C4-2B (cell line): Measurements from ENCODE around the gene OR1E2.

Source experiments
- H3K27ac ChIP-seq: fragments of 450-650 bp; 2 replicates; pipeline ENCODE4 v1.5.1; 2017
- CTCF ChIP-seq: fragments of 450-650 bp; conservative IDR thresholded peaks from 2 replicates; pipeline ENCODE4 v1.5.1; 2017; ENCODE audit warnings: mild to moderate bottlenecking
- ZFX ChIP-seq: fragments of 450-650 bp; IDR thresholded peaks from 2 replicates; pipeline ENCODE4 v1.6.1; 2017

The OR1E2 gene

GRCh38 chr17:3433741-3434140, at the start of gene OR1E2:
TSS of gene OR1E2 (minus strand) at chr17:3433841. CDS start at chr17:3433841, 0 bp downstream.
- H3K27ac ChIP-seq: no peak within 1 kb of the TSS
- TF ChIP-seq ZFX (no peak), CTCF (no peak)

GRCh38 chr17:3482852-3483251, 49.2 kb upstream of the OR1E2 start:
- no peak overlapping the region for H3K27ac ChIP-seq
- TF ChIP-seq ZFX (no peak), CTCF (no peak)

GRCh38 chr17:3479988-3480387, 46.3 kb upstream of the OR1E2 start:
- no peak overlapping the region for H3K27ac ChIP-seq
- TF ChIP-seq CTCF: no peak
- no peak for TF ChIP-seq ZFX

- H3K27ac ChIP-seq: no peak within 1 kb of the TSS
- no peak for TF ChIP-seq CTCF
- no peak for TF ChIP-seq ZFX
Measured at GRCh38 chr17:3475812-3476610, 42.4 kb upstream of the OR1E2 start, which contains the start of gene ASPA. TSS of gene ASPA (plus strand) at chr17:3475997. CDS start at chr17:3476160, 163 bp downstream.

GRCh38 chr17:3475251-3475685, 41.6 kb upstream of the OR1E2 start:
- no peak for TF ChIP-seq CTCF
- no peak for TF ChIP-seq ZFX
- no peak overlapping the region for H3K27ac ChIP-seq

- no peak overlapping the region for H3K27ac ChIP-seq
- TF ChIP-seq ZFX: no peak
- no peak for TF ChIP-seq CTCF
Measured at GRCh38 chr17:3474212-3474611, 40.6 kb upstream of the OR1E2 start.

- TF ChIP-seq CTCF (no peak), ZFX (no peak)
- H3K27ac ChIP-seq: no peak overlapping the region
Measured at GRCh38 chr17:3472137-3472536, 38.5 kb upstream of the OR1E2 start.
